Central memory CD8-positive, alpha-beta T cell (primary cell): ENCODE measurements around the gene SH2B3.

ENCODE experiments used
- ATAC-seq: fragments of 150-1000 bp; cut with Tn5 transposase; replicated peaks from 2 replicates; pipeline ENCODE4 v1.10.0; 2022; ENCODE audit warnings: mild to moderate bottlenecking, moderate FRiP score, moderate number of reproducible peaks; ENCODE audit not compliant: poor library complexity, severe bottlenecking; ENCODE audit errors: extremely low read depth
- DNase-seq, 2 donors: peaks; one replicate each; pipeline ENCODE4 v3.0.0; 2021; ENCODE audit warnings: low spot score in 2 of 2
- H3K27ac Mint-ChIP-seq: one replicate; pipeline ENCODE4 v1.8.0; 2022; ENCODE audit warnings: low read depth, mild to moderate bottlenecking, moderate library complexity, mixed read lengths
- H3K27me3 Mint-ChIP-seq: one replicate; pipeline ENCODE4 v1.8.0; 2022; ENCODE audit warnings: mixed read lengths
- H3K36me3 Mint-ChIP-seq: one replicate; pipeline ENCODE4 v1.8.0; 2022; ENCODE audit warnings: mild to moderate bottlenecking, moderate library complexity, mixed read lengths; ENCODE audit not compliant: insufficient read depth
- H3K4me1 Mint-ChIP-seq: one replicate; pipeline ENCODE4 v1.8.0; 2022; ENCODE audit warnings: mixed read lengths
- H3K4me3 Mint-ChIP-seq: one replicate; pipeline ENCODE4 v1.8.0; 2022; ENCODE audit warnings: mild to moderate bottlenecking, moderate library complexity, mixed read lengths
- H3K9me3 Mint-ChIP-seq: one replicate; pipeline ENCODE4 v1.8.0; 2022; ENCODE audit warnings: mixed read lengths

Gene SH2B3

DNA sequence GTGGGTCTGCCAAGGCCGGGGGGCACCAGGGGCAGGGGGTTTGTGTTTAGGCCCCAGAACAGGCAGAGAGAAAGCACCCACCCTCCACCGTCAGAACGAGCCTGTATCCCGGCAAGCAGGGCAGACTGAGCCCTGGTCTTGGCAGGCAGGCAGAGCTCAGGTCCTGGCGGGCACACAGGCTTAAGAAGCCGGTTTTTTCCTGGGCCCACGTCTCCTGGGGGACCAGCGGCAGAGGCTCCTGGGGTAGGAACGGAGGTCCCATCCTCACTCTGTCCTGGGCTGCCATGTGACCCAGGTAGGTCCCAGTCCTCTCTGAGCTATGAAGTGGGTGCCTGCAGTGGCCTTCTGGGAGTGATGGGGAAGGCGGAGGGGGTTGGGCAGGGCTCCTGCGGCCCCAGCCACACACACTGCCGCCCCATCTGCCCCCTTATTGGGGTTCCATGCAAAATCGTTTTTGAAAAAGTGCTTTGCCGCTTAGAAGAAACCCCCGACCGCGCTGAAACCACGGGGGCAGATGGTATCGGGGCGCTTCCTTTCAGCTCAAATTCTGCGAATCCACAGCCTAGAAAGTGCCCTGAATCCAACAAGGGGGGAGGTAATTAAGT lies 24.2 kb downstream of the SH2B3 start:
- peaks cover 47% of the 10 kb centered on the region for H3K36me3 Mint-ChIP-seq
- peak overlapping the region; percentile 87 for H3K4me3 Mint-ChIP-seq
- ATAC-seq: peak; percentile 31
- peak; percentile 47 to 70 for DNase-seq
- no peaks in the 10 kb centered on the region for H3K27me3 Mint-ChIP-seq
- peaks cover 86% of the 10 kb centered on the region for H3K4me1 Mint-ChIP-seq
- H3K9me3 Mint-ChIP-seq: no peaks in the 10 kb centered on the region
- H3K27ac Mint-ChIP-seq: peak overlapping the region; percentile 100

DNA sequence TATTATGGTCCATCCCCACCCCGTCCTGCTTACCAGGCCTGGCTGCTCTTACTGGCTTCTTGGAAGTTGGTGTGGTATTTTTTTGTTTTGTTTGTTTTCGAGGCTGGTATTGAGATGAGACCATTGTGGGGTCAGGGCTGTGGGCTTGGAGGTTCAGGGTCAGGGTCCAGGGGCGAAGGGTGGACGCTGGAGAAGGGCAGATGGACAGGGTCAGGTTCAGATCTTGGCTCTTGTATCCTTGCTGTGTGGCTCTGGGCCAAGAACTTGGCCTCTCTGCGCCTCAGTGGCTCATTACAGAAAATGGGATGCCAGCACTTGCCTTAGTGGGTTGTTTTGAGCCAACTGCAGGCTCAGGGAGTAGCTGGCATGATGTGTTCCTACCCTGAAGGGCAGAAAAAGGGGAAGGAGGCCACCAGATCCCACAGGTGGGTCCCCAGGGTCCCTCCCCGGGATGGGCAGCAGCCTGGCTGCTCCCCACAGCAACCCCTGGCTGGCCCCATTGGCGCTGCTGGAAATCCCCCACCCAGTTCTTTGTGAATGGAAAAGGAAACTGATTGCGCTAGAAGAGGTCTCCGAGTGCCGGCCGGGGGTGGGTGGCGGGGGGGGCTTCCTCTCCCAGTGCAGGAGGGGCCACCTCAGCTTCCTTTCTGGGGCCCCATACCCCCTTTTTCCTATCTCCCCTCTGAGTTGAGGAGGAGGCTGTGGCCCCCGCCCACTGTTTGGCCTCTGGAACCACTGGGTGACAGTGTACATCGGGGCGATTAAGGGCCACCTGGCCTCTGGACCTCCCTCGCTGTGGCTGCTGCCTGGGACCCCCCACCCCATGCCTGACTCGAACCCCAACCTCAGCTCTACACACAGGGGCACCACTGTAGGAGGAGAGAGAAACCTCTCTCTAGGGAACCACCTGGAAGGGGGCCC lies 25.0 kb downstream of the SH2B3 start:
- ATAC-seq: peak; percentile 18
- Mint-ChIP-seq H3K36me3 (peaks cover 50% of the 10 kb centered on the region), H3K4me3 (peak overlapping the region; percentile 87), H3K4me1 (peaks cover 86% of the 10 kb centered on the region), H3K9me3 (no peaks in the 10 kb centered on the region), H3K27me3 (no peaks in the 10 kb centered on the region), H3K27ac (peak overlapping the region; percentile 100)
- peak in 1 of 2 donors; percentile 70 for DNase-seq

DNA sequence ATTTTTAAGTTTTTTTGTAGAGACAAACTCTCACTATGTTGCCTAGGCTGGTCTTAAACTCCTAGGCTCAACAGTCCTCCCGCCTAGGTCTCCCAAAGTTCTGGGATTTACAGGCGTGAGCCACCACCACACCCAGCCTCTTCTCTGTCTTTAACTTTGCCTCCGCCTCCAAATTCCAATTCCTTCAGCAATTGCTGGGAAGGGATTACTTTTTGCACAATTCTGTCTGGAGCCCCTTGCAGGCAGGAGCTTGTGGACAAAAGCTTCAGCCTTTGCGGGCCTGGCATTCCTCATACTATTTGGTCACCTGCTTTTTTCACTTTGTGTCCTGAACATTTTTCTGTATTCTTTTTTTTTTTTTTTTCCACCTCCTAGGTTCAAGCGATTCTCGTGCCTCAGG lies 26.0 kb downstream of the SH2B3 start:
- peaks cover 52% of the 10 kb centered on the region for H3K36me3 Mint-ChIP-seq

DNA sequence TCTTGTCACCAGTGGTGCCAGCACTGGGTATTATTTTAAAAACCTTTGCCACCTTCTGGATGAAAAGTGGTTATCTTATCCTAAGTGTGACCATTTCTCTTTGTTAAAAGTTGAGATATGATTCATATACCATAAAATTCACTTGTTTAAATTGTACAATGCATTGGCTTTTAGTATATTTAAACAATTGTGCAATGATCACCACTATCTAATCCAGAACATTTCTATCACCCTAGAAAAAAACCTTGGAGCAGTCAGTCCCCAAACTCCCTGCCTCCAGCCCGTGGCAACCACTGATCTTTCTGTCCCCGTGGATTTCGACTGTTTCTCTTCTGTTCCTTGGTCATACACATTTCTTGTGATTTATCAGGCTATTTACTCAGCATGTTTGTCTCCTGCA lies 28.3 kb downstream of the SH2B3 start:
- no peaks in the 10 kb centered on the region for H3K9me3 Mint-ChIP-seq
- peak overlapping the region; percentile 100 for H3K27ac Mint-ChIP-seq
- H3K4me3 Mint-ChIP-seq: peak overlapping the region; percentile 78
- DNase-seq: no peak
- no peaks in the 10 kb centered on the region for H3K27me3 Mint-ChIP-seq
- no peak for ATAC-seq
- H3K36me3 Mint-ChIP-seq: peaks cover 51% of the 10 kb centered on the region
- H3K4me1 Mint-ChIP-seq: peaks cover 92% of the 10 kb centered on the region

More for the DNA sequence above, 26.0 kb downstream of the SH2B3 start:
- DNase-seq (no peak), ATAC-seq (no peak)
- peak overlapping the region; percentile 100 for H3K27ac Mint-ChIP-seq
- H3K4me1 Mint-ChIP-seq: peaks cover 86% of the 10 kb centered on the region
- peak overlapping the region; percentile 87 for H3K4me3 Mint-ChIP-seq
- H3K9me3 Mint-ChIP-seq: no peaks in the 10 kb centered on the region
- H3K27me3 Mint-ChIP-seq: no peaks in the 10 kb centered on the region

DNA sequence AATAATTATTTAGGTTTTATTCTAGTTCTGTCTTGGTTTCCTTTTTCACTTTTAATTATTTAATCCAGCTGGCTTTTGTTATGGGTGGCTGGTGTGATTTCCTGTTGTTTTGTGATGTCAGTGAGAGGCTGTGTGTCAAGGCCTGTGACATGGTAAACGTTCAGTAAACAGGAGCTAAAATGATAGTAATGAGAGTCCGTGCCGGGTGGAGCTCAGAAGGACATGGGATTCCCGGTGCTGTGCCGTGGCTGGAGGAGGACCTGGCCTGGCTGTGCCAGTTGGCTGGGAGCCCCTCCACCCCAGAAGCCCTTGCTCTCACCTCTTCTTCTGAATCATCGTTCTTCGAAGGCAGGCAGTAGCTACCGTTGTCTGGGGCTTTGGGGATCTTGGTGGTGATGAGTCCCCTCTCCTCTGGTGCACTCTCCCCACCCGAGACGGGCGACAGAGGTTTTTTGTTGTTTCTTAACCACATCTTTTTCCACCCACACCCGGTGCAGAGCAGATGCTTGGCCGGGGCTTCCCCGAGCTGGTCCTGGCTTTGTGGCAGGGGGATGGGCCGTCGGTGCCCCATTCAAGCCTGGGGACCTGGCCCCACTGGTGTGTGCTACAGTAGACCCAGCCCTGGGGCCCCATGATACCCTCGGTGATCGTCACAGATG lies 29.1 kb downstream of the SH2B3 start:
- ATAC-seq: peak; percentile 79
- peak; percentile 79 to 93 for DNase-seq

DNA sequence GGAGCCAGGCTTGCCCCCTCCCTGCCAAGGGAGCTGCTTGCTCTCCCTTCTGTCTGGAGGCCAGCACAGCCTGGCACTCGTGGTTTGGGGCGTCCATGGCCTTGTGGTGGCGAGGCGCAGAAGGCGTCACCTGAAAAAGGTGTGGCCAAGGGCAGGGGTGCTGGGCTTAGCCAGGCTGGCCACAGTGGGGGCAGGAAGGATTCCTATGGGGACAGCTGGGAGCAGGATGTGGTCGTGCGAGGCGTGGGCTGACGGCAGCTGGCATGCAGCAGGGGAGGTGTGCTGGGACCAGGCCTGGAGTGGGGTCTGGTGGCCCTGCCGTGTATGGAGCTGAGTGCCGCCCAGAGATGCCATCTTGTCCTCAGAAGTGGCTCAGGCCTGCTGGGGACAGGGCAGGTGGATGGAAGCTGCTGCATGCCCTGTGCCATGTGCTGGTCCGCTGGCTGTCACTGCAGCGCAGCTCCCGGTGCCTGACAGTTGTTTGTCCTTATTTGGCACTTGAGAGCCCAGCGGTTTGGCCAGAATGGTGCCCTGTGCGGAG lies 30.0 kb downstream of the SH2B3 start:
- no peaks in the 10 kb centered on the region for H3K27me3 Mint-ChIP-seq
- peak overlapping the region; percentile 100 for H3K27ac Mint-ChIP-seq
- H3K36me3 Mint-ChIP-seq: peaks cover 41% of the 10 kb centered on the region
- H3K9me3 Mint-ChIP-seq: no peaks in the 10 kb centered on the region
- peak overlapping the region; percentile 78 for H3K4me3 Mint-ChIP-seq
- peak; percentile 5 for ATAC-seq
- DNase-seq: peak in 1 of 2 donors; percentile 46
- H3K4me1 Mint-ChIP-seq: peaks cover 91% of the 10 kb centered on the region

More for the DNA sequence above, 29.1 kb downstream of the SH2B3 start:
- H3K27me3 Mint-ChIP-seq: no peaks in the 10 kb centered on the region
- peak overlapping the region; percentile 78 for H3K4me3 Mint-ChIP-seq
- H3K9me3 Mint-ChIP-seq: no peaks in the 10 kb centered on the region
- peak overlapping the region; percentile 100 for H3K27ac Mint-ChIP-seq
- H3K4me1 Mint-ChIP-seq: peaks cover 91% of the 10 kb centered on the region
- peaks cover 47% of the 10 kb centered on the region for H3K36me3 Mint-ChIP-seq

DNA sequence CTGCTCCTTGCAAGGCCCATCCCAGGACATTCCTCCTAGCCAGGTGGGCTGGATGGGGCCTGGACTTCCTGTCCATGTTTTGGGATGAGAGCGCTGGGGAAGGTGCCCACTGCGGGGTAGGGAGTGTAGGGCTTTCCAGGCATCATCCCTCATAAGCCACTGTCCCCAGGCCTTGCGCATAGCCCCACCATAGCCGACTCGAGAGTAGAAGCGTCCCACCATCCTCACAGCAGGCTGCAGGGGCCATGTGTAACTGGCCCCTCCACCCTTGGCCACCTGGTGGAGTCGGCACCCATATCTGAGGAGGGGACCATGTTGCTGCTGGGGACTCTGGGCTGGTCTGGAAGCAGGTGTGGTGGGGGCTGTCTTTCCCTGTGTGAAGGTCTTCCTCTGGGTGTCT lies 30.5 kb downstream of the SH2B3 start:
- H3K4me3 Mint-ChIP-seq: peak overlapping the region; percentile 78
- peaks cover 42% of the 10 kb centered on the region for H3K36me3 Mint-ChIP-seq
- peak overlapping the region; percentile 100 for H3K27ac Mint-ChIP-seq
- ATAC-seq (no peak), DNase-seq (no peak)
- H3K27me3 Mint-ChIP-seq: no peaks in the 10 kb centered on the region
- H3K4me1 Mint-ChIP-seq: peaks cover 90% of the 10 kb centered on the region
- no peaks in the 10 kb centered on the region for H3K9me3 Mint-ChIP-seq

DNA sequence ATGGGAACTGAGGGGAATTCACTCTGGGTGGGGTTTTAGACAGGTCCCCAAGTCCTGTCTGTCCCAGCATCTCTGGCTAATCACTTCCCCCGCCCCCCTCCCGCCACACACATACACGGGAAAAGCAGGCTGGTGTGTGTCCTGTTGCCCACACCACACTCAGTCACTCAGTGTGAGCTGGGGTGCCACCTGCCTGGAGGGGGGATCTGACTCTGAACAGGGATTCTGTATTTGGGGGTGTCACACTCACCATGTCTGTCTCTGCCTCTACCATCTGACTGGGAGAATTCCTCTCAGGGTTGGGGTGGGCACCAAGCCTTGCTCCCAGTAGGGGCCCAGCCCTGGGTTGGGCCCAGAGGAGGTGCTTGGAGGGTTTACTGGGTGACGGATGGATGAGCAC lies 31.1 kb downstream of the SH2B3 start:
- peak overlapping the region; percentile 78 for H3K4me3 Mint-ChIP-seq
- peaks cover 39% of the 10 kb centered on the region for H3K36me3 Mint-ChIP-seq
- no peak for DNase-seq
- no peaks in the 10 kb centered on the region for H3K27me3 Mint-ChIP-seq
- H3K27ac Mint-ChIP-seq: peak overlapping the region; percentile 100
- no peak for ATAC-seq
- H3K9me3 Mint-ChIP-seq: no peaks in the 10 kb centered on the region
- H3K4me1 Mint-ChIP-seq: peaks cover 84% of the 10 kb centered on the region

DNA sequence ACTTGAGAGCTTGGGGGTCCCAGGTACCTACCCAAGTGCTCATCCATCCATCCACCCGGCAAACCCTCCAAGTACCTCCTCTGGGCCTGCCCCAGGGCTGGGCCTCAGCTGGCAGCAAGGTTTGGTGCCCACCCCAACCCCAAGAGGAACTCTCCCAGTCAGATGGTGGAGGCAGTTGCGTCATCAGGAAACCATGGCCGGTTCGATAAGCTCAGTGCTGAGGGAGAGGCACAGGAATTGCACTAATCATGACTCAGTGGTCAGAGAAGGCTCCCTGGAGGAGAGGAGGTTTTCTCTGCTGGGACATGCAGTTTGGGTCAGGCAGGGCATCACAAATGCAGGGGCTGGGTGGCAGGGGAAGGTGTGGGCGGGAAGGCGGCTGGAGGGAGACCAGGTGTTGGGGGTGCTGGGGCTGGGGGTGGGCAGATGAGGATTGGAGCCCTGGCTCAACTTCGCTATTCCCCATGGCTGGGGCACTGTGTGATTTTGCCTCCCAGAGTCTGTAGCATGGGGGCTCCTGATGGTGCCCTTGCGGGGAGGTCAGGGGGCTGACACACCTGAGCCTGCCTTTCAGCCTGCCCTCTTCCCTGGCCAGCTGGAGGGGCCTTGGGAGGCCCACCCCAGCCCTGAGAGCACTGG lies 32.2 kb downstream of the SH2B3 start:
- no peak for DNase-seq
- no peak for ATAC-seq
- H3K36me3 Mint-ChIP-seq: peaks cover 36% of the 10 kb centered on the region
- peaks cover 77% of the 10 kb centered on the region for H3K4me1 Mint-ChIP-seq
- H3K9me3 Mint-ChIP-seq: no peaks in the 10 kb centered on the region
- peak overlapping the region; percentile 100 for H3K27ac Mint-ChIP-seq
- no peaks in the 10 kb centered on the region for H3K27me3 Mint-ChIP-seq
- H3K4me3 Mint-ChIP-seq: peak overlapping the region; percentile 51

DNA sequence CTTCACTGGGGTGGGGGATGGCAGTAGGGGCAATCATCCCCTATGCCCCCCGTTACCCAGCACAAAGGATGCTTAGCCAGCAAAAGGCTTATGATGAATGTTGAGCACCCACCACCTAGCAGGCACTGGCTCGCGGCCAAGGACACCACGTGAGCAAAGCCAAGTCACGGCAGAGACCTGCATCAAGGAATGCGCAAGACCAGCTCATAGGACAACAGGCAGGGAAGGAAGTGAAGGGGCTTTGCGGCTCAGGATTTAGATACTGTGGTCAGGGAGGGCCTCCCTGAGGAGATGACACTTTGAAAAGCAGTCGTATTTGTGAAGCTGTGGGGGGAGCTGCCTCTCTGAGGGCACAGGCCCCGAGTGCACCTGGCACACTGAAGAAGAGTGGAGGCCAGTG lies 32.8 kb downstream of the SH2B3 start:
- no peaks in the 10 kb centered on the region for H3K27me3 Mint-ChIP-seq
- H3K4me3 Mint-ChIP-seq: peak overlapping the region; percentile 51
- no peaks in the 10 kb centered on the region for H3K9me3 Mint-ChIP-seq
- peak overlapping the region; percentile 100 for H3K27ac Mint-ChIP-seq
- peaks cover 77% of the 10 kb centered on the region for H3K4me1 Mint-ChIP-seq
- ATAC-seq: no peak
- H3K36me3 Mint-ChIP-seq: peaks cover 36% of the 10 kb centered on the region
- peak; percentile 51 to 52 for DNase-seq

DNA sequence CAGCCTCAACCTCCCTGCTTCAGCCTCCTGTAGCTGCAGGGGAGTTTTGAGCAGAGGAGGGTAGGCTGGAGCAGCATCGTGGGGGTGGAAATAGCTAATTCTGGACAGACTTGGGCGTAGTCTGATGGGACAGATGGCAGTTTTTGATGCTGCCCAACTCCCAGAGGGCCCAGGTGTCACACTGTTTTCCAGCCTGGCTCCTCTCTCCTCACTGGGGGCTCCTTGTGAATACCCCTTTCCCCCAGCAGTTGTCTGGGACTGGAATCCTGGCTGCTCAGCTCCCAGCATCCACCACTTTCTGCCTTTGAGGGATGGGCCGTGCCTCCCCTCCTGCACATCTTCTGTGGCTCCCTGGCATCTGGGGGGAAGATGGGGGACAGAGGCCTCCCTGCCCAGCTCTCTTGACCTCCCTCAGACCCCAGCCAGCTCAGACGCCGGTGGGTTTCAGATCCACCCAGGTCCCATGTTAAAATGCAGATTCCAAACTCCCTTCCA lies 34.0 kb downstream of the SH2B3 start:
- H3K27me3 Mint-ChIP-seq: no peaks in the 10 kb centered on the region
- H3K4me1 Mint-ChIP-seq: peaks cover 77% of the 10 kb centered on the region
- ATAC-seq (no peak), DNase-seq (no peak)
- peaks cover 33% of the 10 kb centered on the region for H3K36me3 Mint-ChIP-seq
- peak overlapping the region; percentile 100 for H3K27ac Mint-ChIP-seq
- H3K9me3 Mint-ChIP-seq: no peaks in the 10 kb centered on the region
- peak overlapping the region; percentile 49 for H3K4me3 Mint-ChIP-seq

DNA sequence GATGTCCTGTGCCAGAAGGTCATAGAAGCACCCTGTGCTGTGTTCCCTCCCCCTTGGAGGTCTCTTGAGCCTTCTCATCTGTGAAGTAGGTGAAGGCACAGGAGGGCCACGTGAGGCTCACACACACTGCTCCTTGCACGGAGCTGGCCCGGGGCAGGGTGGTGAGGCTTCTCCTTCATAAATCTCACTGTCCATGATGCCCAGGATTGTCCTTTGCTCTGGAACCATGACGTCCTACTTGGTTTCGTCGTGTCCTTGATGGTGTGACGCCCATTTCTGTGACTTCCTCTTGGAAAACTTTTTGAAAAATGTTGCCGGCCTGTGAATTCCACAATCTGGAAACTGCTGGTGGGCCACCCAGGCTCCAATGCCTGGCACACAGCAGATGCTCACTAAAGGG lies 34.4 kb downstream of the SH2B3 start:
- peaks cover 33% of the 10 kb centered on the region for H3K36me3 Mint-ChIP-seq

More for the DNA sequence above, 34.4 kb downstream of the SH2B3 start:
- peak overlapping the region; percentile 49 for H3K4me3 Mint-ChIP-seq
- H3K27me3 Mint-ChIP-seq: no peaks in the 10 kb centered on the region
- no peak for ATAC-seq
- peak overlapping the region; percentile 100 for H3K27ac Mint-ChIP-seq
- H3K9me3 Mint-ChIP-seq: no peaks in the 10 kb centered on the region
- peaks cover 77% of the 10 kb centered on the region for H3K4me1 Mint-ChIP-seq
- no peak for DNase-seq
